VCaP (cell line): ENCODE results near the gene EVX2.

ENCODE experiments used
- H3K27ac ChIP-seq: fragments of 450-650 bp; 2 replicates; pipeline ENCODE4 v1.5.1; 2017
- CTCF ChIP-seq: fragments of 450-650 bp; conservative IDR thresholded peaks from 2 replicates; pipeline ENCODE4 v1.5.1; 2017; ENCODE audit warnings: mild to moderate bottlenecking, moderate library complexity

Gene EVX2

GRCh38 chr2:176120364-176121189 is 36.8 kb upstream of the EVX2 start:
- TF ChIP-seq CTCF: no peak
- no peak overlapping the region for H3K27ac ChIP-seq

GRCh38 chr2:176118601-176119339 is 35.0 kb upstream of the EVX2 start:
- no peak overlapping the region for H3K27ac ChIP-seq
- no peak for TF ChIP-seq CTCF

- H3K27ac ChIP-seq: no peak overlapping the region
Measured at GRCh38 chr2:176117823-176118371, 34.1 kb upstream of the EVX2 start.

GRCh38 chr2:176117162-176117822 is 33.5 kb upstream of the EVX2 start:
- no peak overlapping the region for H3K27ac ChIP-seq

More at GRCh38 chr2:176117823-176118371, 34.1 kb upstream of the EVX2 start:
- TF ChIP-seq CTCF: no peak

GRCh38 chr2:176115883-176116813 is 32.4 kb upstream of the EVX2 start, which contains the start of gene HOXD10:
TSS of gene HOXD10 (plus strand) at chr2:176116778. CDS start at chr2:176116834, 56 bp downstream.
- H3K27ac ChIP-seq: no peak within 1 kb of the TSS
- TF ChIP-seq CTCF: no peak

More at GRCh38 chr2:176117162-176117822, 33.5 kb upstream of the EVX2 start:
- no peak for TF ChIP-seq CTCF

GRCh38 chr2:176114930-176115625 is 31.3 kb upstream of the EVX2 start:
- TF ChIP-seq CTCF: no peak
- H3K27ac ChIP-seq: no peak overlapping the region
